HCT116 (cell line): ENCODE data around the gene PCARE.

Experiments used
- ATF3 ChIP-seq: IDR thresholded peaks from 2 replicates; pipeline ENCODE4 v1.6.1; 2012
- CEBPB ChIP-seq: IDR thresholded peaks from 2 replicates; pipeline ENCODE4 v1.6.1; 2012; ENCODE audit warnings: low read depth
- CTCF ChIP-seq, 3 experiments: fragments of 200-600 bp in 1 of 3; sonication (generic) in 1 of 3; IDR thresholded peaks in 2 of 3; conservative IDR thresholded peaks in 1 of 3; 2 replicates each; pipeline ENCODE4 v1.5.1; 2012 to 2017; ENCODE audit warnings: low read depth in 2 of 3, low read length in 2 of 3, antibody characterized with exemption in 1 of 3, borderline replicate concordance in 1 of 3, control low read depth in 1 of 3, mild to moderate bottlenecking in 1 of 3, mixed read lengths in 1 of 3, mixed run types in 1 of 3, moderate library complexity in 1 of 3; ENCODE audit not compliant: insufficient read depth in 1 of 3
- EGR1 ChIP-seq: IDR thresholded peaks from 2 replicates; pipeline ENCODE4 v1.6.1; 2012; ENCODE audit warnings: low read depth
- EZH2 ChIP-seq: fragments of 200-600 bp; sonication (generic); IDR thresholded peaks from 2 replicates; pipeline ENCODE4 v1.6.1; 2017; ENCODE audit warnings: antibody characterized with exemption, mixed run types
- EZH2phosphoT487 ChIP-seq: fragments of 200-600 bp; IDR thresholded peaks from 2 replicates; pipeline ENCODE4 v1.6.1; 2018; ENCODE audit warnings: antibody characterized with exemption, borderline replicate concordance
- MAX ChIP-seq: IDR thresholded peaks from 2 replicates; pipeline ENCODE4 v1.6.1; 2012
- POLR2A ChIP-seq: IDR thresholded peaks from 2 replicates; pipeline ENCODE4 v1.7.0; 2011; ENCODE audit warnings: borderline replicate concordance; ENCODE audit not compliant: insufficient read depth, insufficient read length; ENCODE audit errors: extremely low read depth
- POLR2AphosphoS5 ChIP-seq: IDR thresholded peaks from 2 replicates; pipeline ENCODE4 v1.6.1; 2011; ENCODE audit warnings: mild to moderate bottlenecking, low read depth, low read length, moderate library complexity
- SIN3A ChIP-seq: IDR thresholded peaks from 2 replicates; pipeline ENCODE4 v1.6.1; 2012; ENCODE audit warnings: low read depth
- SP1 ChIP-seq: IDR thresholded peaks from 2 replicates; pipeline ENCODE4 v1.6.1; 2012; ENCODE audit warnings: low read depth
- YY1 ChIP-seq: IDR thresholded peaks from 2 replicates; pipeline ENCODE4 v1.6.1; 2011; ENCODE audit warnings: low read length, low read depth, moderate library complexity, mild to moderate bottlenecking; ENCODE audit not compliant: insufficient replicate concordance; ENCODE audit errors: extremely low read depth
- ZFX ChIP-seq: fragments of 450-650 bp; IDR thresholded peaks from 2 replicates; pipeline ENCODE4 v1.6.1; 2017
- ZNF274 ChIP-seq: fragments of 200-500 bp; sonication (Bioruptor generic); IDR thresholded peaks from 2 replicates; pipeline ENCODE4 v1.6.1; 2014; ENCODE audit warnings: mild to moderate bottlenecking, low read depth, low read length, inconsistent platforms

GRCh38 chr2:29053223-29053622 lies 21.1 kb downstream of the PCARE start:
- TF ChIP-seq POLR2AphosphoS5 (no peak), CEBPB (no peak), ATF3 (no peak), CTCF (IDR thresholded peaks at IDR 0.05 in 2 of 3, conservative IDR thresholded peaks at IDR 0.05 in 1 of 3; ENCODE audit: borderline replicate concordance in 1 of 3, insufficient read depth in 1 of 3, low read depth in 2 of 3, low read length in 2 of 3) (no peak), ZFX (no peak), MAX (no peak), EZH2phosphoT487 (no peak), EZH2 (no peak), EGR1 (no peak), ZNF274 (no peak), SIN3A (no peak), YY1 (no peak), SP1 (no peak), POLR2A (no peak)
